Ishikawa (cell line): ENCODE results near the gene TNS3.

Experiments used
- CEBPB ChIP-seq: IDR thresholded peaks from 2 replicates; pipeline ENCODE4 v1.6.1; 2012
- CREB1 ChIP-seq: IDR thresholded peaks from 2 replicates; pipeline ENCODE4 v1.6.1; 2012; ENCODE audit warnings: low read depth
- EP300 ChIP-seq: IDR thresholded peaks from 2 replicates; pipeline ENCODE4 v1.6.1; 2012; ENCODE audit warnings: borderline replicate concordance
- NFIC ChIP-seq: IDR thresholded peaks from 2 replicates; pipeline ENCODE4 v1.6.1; 2012
- RAD21 ChIP-seq: IDR thresholded peaks from 2 replicates; pipeline ENCODE4 v1.6.1; 2012; ENCODE audit warnings: low read depth
- REST ChIP-seq: IDR thresholded peaks from 2 replicates; pipeline ENCODE4 v1.6.1; 2012; ENCODE audit warnings: low read depth, mild to moderate bottlenecking
- TAF1 ChIP-seq: IDR thresholded peaks from 2 replicates; pipeline ENCODE4 v1.6.1; 2012; ENCODE audit warnings: low read depth, mild to moderate bottlenecking
- YY1 ChIP-seq: IDR thresholded peaks from 2 replicates; pipeline ENCODE4 v1.6.1; 2012; ENCODE audit warnings: low read depth
- ZBTB7A ChIP-seq: IDR thresholded peaks from 2 replicates; pipeline ENCODE4 v1.6.1; 2012; ENCODE audit warnings: low read depth

- TF ChIP-seq RAD21, result no peak
- no peak for TF ChIP-seq REST
- no peak for TF ChIP-seq CEBPB
- no peak for TF ChIP-seq YY1
- TF ChIP-seq EP300, result no peak
- TF ChIP-seq ZBTB7A, result no peak
- TF ChIP-seq NFIC, result no peak
- no peak for TF ChIP-seq TAF1
- no peak for TF ChIP-seq CREB1
Observed at GRCh38 chr7:47366211-47366610, 215.7 kb downstream of the TNS3 start.
